LNCaP clone FGC (cell line): ENCODE results near the gene LUZP1.

Experiments used
- DNase-seq: peaks from one replicate; pipeline ENCODE4 v3.0.0-alpha.2; 2011; ENCODE audit warnings: low read depth
- H3K4me3 ChIP-seq: 2 replicates; pipeline ENCODE4 v1.5.1; 2011; ENCODE audit warnings: mild to moderate bottlenecking, low read depth, low read length, control low read depth
- CTCF ChIP-seq: IDR thresholded peaks from 2 replicates; pipeline ENCODE4 v1.5.1; 2012; ENCODE audit warnings: mild to moderate bottlenecking; ENCODE audit not compliant: control insufficient read depth, insufficient read depth; ENCODE audit errors: extremely low read depth

The LUZP1 gene

DNA sequence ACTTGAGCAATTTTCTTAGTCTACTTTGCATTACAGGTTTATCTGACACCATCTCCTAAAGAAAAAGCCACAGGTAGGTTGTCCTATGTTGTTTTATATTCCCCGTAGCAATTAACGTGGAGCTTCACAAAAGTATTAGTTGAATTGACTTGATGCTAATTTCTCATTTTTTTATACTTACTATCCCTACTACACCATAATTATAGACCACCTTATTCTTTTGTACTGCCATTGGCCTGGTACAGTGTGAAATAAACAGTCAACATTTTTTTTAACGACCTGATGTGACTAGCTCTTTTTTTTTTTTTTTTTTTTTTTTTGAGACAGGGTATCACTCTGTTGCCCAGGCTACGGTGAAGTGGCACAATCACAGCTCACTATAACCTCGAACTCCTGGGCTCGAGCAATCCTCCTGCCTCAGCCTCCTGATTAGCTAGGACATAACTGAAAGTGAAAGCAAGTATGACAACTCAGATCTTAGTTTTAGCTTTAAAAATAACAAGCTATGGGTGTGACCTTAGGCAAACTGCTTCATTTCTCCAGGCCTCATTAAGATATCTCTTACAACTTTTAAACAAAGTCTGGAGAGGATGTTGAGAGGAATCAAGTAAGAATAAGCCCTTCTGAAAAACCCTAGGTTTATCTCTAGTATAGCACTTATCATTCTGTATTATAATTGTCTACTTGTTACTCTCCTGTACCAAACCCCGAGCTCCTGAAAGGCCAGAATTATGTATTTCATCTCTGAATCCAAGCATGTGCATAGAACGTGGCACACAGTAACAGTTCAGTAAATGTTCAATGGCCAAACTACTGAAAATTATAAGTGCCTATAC lies 49.5 kb downstream of the LUZP1 start:
- DNase-seq, result no peak

DNA sequence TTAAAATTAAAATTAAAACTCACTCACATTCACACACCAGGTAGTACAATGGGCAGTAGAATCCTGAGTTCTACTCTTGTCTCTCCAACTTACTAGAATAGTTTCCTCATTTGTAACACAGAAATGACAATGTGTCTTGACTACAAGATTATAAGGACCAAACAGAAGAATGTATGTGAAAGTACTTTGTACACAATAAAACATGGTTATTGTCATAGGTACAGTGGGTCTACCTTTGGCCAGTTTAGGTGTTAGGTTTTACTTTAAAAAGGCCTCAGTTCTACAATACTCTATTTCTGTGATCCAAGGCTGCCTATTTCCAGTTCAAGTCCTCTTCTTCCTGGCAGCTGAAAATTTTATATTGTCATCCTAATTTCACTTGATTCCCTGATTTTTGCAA lies 50.2 kb downstream of the LUZP1 start:
- no peak for DNase-seq
- no peak overlapping the region for H3K4me3 ChIP-seq
- TF ChIP-seq CTCF, result no peak

More for the DNA sequence above, 49.5 kb downstream of the LUZP1 start:
- no peak for TF ChIP-seq CTCF
- no peak overlapping the region for H3K4me3 ChIP-seq

DNA sequence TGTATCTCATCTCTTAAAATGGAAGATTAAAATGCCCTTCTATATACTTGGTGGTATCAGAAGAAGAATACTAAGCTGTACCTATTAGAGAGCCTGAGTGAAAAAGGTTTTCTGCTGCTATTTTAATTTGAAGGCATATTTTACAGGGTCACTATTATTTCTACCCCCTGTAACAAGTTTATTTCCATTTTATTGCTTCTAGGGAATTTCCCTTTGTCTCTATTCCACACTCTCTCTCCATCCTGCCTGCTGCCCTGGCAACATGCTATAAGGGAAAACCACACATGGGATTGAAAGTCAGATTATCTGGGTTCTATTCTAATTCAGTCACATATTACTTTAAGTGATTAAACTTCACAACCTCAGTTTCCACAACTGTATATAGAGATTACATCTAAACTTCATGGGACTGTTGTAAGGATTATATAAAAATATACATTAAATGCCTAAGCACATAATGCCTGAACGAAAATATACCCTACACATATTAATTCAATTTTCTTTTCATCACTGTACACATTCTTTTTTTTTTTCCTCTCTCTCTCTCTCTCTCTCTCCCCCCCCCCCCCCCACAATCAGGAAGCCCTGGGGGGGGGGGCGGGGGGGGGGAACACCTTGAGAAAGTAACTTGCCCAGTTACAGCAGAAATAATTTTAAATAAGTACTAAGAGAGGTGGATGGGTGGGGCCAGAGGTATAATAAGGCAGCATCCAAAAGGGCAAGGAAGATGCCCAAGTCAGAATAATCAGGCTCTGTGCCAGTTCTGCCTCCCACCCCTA lies 51.5 kb downstream of the LUZP1 start:
- no peak for TF ChIP-seq CTCF
- no peak for DNase-seq
- no peak overlapping the region for H3K4me3 ChIP-seq

GRCh38 chr1:23116216-23116836 lies 52.3 kb downstream of the LUZP1 start:
- TF ChIP-seq CTCF, result no peak
- H3K4me3 ChIP-seq, result no peak overlapping the region
- DNase-seq, result no peak

- DNase-seq, result no peak
Observed at GRCh38 chr1:23114424-23115079, 54.1 kb downstream of the LUZP1 start.

More at GRCh38 chr1:23114424-23115079, 54.1 kb downstream of the LUZP1 start:
- no peak for TF ChIP-seq CTCF
- H3K4me3 ChIP-seq, result no peak overlapping the region
